Stimulated activated CD8-positive, alpha-beta memory T cell treated with anti-CD3 and anti-CD28 coated beads, Interleukin-15, amount 100 ng/mL, for 24 hours (primary cell): ENCODE results near the gene CALR.
"Not testable (repeated sequence)": the region's sequence is repeated elsewhere in the genome, so short reads cannot be mapped to it uniquely, and the experiment has no call there.

Experiments
- DNase-seq: peaks from one replicate; pipeline ENCODE4 v3.0.0-alpha.2; 2020; ENCODE audit warnings: low read depth

Gene CALR

GRCh38 chr19:12933287-12934072 lies 4.9 kb upstream of the CALR start, which contains the start of gene FARSA:
FARSA (minus strand) TSS chr19:12933711; CDS start chr19:12933696, 15 bp downstream.
- peak; percentile 72 for DNase-seq

GRCh38 chr19:12935071-12935470 lies 3.3 kb upstream of the CALR start:
- DNase-seq = no peak

GRCh38 chr19:12936582-12936981 lies 1.8 kb upstream of the CALR start:
- DNase-seq = no peak

DNA sequence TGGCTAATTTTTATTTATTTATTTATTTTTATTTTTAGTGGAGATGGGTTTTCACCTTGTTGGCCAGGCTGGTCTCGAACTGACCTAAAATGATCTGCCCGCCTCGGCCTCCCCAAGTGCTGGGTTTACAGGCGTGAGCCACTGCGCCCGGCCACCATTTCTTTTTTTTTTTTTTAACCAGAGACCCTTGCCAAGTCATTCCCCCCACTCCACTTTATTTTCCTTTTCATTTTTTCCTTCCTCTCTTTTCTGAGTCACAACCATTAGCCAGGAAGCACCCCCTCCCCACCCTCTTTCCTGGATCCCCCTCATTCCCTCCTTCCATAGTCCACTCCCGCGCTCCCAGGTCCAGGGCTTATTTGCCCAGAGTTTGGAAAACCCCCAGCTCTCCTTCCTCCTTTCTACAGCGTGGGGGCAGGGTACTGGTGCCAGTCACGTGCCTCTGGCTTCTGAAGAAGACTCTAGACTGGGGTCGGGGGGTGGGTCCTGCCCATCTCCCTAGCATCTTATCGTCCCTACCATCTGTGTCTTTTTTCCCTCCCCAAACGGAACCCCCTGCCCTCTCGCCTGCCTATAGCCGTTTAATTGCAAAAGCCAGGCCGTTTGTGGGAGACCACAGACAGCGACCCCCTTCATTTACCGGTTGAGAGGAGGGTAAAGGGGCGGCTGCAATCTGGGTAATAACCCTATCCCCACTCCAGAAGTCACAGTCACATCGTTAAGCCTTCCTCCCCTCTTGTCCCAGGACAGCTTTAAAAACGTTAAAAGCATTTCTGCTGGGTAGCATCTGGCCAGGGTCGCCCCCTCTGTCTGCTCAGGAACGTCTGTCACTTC lies 1.1 kb upstream of the CALR start:
- DNase-seq = no peak

- DNase-seq = no peak
Measured at GRCh38 chr19:12938779-12939601, 581 bp downstream of the CALR start.

DNA sequence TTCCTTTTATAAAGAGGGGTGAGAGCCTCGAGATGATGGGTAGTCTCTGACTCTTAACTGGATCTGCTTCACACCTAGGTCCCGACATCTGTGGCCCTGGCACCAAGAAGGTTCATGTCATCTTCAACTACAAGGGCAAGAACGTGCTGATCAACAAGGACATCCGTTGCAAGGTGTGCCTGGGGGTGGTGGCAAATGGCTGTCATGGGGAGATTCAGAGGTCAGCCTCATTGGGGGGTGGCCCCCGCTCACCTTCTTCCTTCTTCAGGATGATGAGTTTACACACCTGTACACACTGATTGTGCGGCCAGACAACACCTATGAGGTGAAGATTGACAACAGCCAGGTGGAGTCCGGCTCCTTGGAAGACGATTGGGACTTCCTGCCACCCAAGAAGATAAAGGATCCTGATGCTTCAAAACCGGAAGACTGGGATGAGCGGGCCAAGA lies 1.6 kb downstream of the CALR start:
- no peak for DNase-seq

DNA sequence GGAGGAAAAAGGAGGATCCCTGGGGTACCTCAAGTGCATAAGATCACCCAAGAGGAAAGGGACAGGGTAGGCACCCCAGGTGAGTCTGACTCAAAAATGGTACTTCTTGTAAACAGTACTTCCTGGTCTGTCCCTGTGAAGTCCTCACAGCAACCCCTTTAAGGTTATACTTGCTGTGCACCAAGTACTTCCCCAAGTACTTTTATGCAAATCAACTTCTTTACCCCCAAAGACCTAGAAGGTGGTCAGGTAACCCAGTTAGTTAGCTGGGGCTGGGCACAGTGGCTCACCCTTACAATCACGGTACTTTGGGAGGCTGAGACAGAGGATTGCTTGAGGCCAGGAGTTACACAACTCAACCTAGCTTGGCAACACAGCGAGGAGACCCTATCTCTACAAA lies 2.5 kb downstream of the CALR start:
- DNase-seq = no peak

DNA sequence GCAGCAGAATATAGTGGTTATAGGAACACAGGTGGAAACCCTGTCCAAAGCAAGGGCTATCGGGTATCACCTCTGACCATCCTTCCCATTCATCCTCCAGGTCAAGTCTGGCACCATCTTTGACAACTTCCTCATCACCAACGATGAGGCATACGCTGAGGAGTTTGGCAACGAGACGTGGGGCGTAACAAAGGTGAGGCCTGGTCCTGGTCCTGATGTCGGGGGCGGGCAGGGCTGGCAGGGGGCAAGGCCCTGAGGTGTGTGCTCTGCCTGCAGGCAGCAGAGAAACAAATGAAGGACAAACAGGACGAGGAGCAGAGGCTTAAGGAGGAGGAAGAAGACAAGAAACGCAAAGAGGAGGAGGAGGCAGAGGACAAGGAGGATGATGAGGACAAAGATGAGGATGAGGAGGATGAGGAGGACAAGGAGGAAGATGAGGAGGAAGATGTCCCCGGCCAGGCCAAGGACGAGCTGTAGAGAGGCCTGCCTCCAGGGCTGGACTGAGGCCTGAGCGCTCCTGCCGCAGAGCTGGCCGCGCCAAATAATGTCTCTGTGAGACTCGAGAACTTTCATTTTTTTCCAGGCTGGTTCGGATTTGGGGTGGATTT lies 5.1 kb downstream of the CALR start:
- DNase-seq = no peak

GRCh38 chr19:12944104-12944674 lies 5.8 kb downstream of the CALR start:
- no peak for DNase-seq

GRCh38 chr19:12945479-12946091 lies 7.2 kb downstream of the CALR start, which contains the start of gene RAD23A:
RAD23A (plus strand) TSS chr19:12945862; CDS start chr19:12945949, 87 bp downstream.
- peak; percentile 99 for DNase-seq

DNA sequence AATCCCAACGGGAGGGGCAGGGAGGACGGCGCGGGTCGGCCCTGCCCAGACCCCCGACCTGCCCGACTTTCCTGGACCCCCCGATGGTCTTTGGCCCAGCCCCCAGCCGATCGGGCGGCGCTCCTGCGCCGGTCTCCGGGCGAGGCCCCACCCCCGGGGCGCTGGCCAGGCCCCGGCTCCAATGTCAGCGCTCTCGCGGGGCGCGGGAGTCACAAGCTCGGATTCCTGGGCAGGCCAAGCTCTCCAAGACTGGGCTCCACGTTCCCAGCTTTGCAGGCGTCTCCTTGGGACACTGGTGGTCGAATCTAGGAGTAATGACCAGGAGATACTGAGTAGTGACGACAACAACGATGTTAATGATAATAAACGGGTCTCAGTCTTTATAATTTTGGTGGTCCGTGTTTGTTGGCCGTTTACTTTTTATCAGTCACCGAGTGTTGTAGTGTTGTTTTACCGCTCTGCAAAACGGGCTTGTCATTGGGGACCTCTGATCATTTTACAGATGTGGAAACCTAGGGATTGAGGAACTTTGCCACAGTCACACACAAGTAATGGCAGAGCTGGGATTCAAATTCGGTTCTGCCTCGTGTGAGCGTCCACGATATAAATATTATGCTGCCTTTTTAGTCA lies 7.8 kb downstream of the CALR start:
- no peak for DNase-seq

GRCh38 chr19:12946731-12947496 lies 8.5 kb downstream of the CALR start:
- DNase-seq = no peak

DNA sequence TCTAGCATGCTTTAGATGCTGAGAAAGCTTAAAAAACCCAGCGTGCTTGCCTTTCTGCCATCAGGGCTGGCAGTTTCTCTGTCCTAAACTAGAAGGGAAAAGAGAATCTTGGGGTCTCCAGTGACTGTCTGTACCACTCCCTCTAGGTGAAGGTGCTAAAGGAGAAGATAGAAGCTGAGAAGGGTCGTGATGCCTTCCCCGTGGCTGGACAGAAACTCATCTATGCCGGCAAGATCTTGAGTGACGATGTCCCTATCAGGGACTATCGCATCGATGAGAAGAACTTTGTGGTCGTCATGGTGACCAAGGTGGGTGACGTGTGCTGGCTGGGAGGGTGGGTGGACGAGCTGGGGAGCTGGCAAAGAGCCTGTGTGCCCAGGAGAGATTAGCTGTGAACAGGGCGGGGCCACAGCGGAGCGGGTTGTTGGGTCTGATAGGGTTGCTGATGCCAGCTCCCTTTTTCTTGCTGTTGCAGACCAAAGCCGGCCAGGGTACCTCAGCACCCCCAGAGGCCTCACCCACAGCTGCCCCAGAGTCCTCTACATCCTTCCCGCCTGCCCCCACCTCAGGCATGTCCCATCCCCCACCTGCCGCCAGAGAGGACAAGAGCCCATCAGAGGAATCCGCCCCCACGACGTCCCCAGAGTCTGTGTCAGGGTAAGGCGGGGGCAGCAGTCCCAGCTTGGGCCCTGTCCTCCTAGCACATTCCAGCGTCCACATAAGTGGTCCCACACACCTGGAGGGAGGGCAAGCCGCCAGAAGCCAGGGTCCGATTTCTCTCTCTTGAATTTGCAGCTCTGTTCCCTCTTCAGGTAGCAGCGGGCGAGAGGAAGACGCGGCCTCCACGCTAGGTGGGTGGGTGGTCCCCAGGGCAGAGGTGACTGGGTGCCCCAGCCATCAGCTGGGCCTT lies 9.5 kb downstream of the CALR start:
- no peak for DNase-seq

DNA sequence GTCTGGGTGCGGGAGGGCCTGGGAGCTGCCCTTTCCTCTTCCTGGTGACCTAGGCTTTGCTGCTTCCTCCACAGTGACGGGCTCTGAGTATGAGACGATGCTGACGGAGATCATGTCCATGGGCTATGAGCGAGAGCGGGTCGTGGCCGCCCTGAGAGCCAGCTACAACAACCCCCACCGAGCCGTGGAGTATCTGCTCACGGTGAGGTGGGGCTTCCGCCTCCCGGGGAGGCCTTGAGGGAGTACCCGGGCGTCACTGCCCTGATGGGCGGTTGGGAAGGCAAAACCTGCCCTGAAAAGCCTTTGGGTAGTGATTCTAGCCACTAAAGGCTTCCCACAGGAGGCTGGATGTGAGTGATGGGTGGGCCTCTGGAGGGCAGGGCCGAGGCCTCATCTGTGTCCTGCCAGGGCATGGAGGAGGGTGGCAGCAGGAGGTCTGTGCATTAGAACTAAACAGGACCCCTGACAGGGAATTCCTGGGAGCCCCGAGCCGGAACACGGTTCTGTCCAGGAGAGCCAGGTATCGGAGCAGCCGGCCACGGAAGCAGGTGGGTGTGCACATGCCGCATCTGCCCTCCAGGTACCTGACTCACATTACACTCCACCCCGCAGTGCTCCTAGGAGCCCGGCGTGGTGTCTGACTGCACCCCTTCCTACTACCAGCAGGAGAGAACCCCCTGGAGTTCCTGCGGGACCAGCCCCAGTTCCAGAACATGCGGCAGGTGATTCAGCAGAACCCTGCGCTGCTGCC lies 10.4 kb downstream of the CALR start:
- no peak for DNase-seq

- no peak for DNase-seq
Measured at GRCh38 chr19:12949363-12950283, 11.2 kb downstream of the CALR start.

DNA sequence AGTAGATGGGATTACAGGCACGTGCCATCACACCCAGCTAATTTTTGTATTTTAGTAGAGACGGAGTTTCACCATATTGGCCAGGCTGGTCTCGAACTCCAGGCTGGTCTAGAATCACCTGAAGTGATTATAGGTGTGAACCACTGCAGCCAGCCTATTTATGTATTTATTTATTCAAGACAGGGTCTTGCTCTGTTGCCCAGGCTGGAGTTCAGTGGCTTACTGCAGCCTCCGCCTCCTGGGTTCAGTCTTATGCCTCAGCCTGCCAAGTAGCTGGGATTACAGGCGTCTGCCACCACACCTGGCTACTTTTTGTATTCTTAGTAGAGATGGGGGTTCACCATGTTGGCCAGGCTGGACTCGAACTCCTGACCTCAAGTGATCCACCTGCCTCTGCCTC lies 13.6 kb downstream of the CALR start:
- not testable (repeated sequence) for DNase-seq
